GM15510 (cell line): ENCODE results near the gene AHDC1.

Experiments
- POLR2A ChIP-seq: IDR thresholded peaks from 3 replicates; pipeline ENCODE4 v1.6.1; 2011; ENCODE audit warnings: borderline replicate concordance; ENCODE audit not compliant: insufficient read length; ENCODE audit errors: extremely low read depth

The AHDC1 gene

DNA sequence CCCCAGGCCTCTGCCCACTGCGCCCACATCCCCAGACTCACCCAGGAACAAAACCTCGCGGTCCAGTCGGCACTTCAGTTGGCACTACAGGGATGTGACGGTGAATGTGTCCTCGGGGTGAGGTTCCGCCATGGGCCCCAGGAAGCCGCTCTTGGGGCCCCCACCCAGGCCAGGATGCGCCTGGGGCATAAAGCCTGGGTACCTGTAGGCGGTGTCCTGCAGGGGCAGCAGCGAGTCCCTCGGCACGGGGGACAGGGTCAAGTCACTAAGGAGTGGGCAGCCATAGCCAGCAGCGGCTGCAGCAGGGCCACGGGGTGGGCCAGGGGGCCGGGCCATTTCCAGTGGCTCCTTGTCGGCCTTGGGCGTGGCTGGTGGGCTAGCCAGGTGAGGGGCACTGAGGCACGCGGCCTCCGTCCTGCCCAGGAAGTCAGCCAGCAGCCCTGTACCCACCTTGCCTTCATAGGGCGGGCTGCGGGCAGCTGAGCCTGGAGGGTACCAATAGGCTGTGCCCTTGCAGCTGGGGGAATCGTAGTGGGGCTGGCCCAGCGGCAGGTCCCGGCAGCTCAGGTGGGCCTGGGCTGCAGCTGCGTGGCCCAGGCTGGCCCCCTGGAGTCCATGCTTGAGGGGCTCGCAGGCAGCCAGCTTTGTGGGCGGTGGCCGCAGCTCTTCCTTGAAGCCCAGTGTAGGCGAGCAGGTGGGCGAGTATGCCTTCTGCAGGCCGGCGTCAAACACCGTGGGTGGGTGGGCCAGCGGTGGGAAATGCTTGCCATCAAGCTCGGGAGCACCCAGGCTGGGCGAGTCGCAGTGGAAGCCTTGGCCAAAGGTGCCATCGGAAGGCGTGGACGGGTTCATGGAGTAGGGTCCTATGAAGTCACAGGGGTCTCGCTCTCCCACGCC lies 56.5 kb downstream of the AHDC1 start:
- no peak for TF ChIP-seq POLR2A

DNA sequence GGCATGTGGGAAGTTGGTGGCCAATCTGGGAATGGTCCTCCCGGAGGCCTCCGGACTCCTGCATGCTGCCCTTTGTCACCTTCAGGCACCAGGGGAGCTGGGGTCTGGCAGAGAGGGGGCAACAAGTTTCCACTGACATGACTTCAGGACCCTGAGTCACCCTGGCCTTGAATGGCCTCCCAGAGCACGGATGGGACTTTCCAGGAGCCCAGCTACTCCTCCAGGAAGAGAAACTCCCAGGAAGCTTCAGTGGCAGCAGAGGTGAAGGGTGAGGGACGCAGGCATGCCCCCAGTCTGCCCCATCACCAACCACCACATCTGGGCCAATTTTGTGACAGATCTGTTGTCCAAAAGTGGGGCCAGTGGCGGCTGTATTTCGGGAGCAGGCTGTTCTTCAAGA lies 58.1 kb downstream of the AHDC1 start:
- no peak for TF ChIP-seq POLR2A

DNA sequence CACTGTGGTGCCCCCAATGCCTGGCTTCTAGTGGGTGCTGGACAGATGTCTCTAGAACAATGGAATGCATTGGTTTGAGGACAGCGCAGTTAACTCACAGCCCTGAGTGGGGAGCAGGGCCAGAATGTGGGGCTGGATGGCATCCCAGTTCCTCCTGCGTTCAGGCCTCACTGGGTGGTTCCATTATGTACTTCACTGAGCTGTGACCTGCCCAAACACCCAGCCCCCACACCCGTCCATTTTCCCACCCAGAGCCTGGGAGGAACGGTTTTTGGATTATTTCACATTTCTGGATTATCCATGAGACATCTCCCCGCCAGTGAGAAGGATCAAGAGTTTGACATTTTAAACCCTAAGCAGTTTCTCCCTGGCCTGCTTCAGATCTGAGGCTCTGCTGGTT lies 58.7 kb downstream of the AHDC1 start:
- no peak for TF ChIP-seq POLR2A

DNA sequence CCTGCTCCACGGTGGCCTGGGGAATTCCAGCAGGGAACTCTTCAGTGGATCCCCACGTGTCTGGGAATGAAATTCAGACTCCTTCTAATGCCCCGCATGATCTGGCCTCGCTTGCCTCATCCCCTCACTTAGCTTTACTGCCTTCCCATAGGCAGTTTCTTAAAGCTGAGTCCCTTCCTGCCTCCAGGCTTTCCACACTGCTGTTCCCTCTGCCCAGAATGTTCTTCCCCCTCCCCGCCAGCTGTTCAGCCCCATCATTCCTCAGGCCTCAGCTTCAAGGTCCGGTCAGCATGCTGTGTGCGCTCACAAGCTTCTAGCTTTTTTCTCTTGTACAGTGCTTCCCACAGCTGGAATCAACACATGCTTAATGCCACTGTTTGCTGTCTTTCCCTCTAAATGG lies 59.1 kb downstream of the AHDC1 start:
- no peak for TF ChIP-seq POLR2A

DNA sequence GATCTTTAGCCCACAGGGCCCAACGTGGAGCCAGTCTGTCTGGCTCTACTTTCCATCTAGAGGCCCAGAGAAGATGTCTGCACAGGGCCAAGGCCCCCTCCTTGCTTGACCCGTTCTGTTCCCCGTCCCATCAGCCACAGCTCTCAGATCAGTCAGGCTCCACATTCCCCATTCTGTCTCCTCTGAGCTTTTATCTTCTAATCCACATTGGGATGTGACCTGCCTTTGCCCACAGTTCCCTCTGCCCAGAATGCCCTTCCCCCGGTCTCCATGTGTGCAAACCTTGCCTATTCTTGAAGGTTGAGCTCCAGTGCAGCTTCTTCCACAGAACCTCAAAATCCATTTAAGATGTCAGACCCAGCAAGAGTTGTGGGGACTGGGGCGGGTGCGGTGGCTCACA lies 60.7 kb downstream of the AHDC1 start:
- TF ChIP-seq POLR2A, result no peak

DNA sequence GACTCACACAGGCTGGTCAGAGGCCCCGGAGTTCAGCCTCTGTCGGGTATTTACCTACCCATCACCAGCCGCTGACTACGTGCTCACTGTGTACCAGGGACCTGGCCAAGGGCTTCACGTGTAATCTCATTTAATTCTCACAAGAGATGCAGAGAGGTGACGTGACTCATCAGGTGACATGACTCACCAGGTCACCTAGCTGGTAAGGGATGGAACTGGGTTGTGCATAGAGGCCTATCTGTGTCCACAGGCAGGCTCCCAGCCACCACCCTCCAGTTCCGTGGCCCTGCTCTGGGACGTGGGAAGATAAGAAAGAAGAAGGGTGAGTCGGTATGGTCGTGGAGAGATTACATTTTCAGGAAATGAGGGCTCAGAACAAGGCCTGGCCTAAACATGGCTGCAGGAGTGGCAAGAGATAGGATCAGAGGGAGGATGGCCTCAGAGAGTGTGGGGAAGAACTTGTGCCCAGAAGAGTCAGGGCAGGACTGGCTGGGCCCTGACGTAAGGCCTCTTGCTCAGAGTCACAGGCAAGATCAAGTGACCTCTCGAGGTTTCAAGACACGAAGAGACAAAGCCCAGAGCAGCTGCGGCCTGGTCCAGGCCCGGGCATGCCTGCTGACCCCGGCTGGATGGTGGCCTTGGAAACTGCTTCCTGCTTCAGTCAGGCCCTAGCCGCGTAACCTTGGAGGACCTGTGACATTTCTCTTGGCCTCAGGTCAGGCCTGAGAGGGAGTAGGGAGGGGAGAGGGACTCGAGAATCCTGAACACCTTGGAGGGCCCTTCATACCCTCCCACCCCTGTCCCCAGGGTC lies 61.3 kb downstream of the AHDC1 start:
- TF ChIP-seq POLR2A, result no peak

DNA sequence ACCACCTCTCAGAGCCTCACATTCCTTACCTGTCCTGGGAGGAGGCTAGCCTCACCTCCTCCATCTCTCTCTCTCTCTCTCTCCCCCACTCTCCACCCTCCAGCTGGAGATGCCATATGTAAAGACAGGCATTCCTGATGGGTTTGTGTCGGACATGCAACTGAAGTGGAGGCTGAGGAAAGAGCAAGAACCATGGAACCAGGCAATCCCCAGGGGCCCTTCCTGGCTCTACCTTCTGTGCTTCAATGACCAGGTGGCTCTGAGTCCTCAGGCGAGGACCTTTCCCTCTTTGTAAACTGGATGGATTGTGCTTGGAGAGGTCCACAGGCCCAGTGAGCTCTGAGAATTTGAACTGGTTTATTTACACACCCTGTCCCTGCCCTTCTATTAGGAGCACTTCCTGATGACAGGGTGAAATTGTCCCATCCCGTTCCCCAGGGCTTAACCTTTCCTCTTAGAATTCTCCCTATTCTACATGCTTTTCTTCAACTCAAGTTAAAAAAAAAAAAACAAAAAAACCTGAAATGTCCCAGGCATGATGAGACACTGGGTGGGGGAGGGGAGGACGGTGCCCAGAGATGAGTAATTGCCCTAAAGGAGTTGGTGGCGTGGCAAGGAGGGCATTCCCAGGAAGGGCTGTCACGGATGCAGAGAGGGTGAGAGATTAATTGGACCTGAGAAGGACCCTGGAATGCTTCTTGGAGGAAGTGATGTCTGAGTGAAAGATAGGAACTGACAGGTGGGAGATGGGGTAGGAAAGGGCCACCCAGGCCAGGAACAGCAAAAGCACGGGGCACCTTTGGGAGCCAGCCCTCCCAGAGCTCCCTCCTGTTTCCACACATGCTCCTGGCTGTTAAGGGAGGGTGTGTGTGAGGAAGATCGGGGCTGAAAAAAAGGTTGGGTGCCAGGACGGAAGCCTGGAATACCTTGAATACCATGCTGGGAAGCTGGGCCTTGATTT lies 63.8 kb downstream of the AHDC1 start:
- no peak for TF ChIP-seq POLR2A

DNA sequence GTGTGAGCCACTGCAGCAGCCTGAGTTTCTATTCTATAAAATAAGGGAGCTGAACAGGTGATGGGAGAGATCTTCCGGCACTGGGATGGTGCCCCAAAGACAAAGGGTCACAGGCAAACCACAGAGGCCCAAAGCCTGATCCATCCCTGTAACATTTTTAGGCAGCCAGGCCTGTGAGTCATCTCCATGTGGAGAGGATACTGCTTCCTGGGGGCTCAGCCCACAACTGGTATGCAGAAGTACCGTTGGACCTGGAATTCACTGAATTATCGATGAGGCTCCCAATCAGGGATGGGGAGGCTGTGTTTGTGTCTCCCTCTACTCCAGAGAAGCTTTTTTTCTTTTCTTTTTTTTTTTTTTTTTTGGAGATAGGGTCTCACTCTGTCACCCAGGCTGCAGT lies 65.2 kb downstream of the AHDC1 start:
- TF ChIP-seq POLR2A, result no peak

DNA sequence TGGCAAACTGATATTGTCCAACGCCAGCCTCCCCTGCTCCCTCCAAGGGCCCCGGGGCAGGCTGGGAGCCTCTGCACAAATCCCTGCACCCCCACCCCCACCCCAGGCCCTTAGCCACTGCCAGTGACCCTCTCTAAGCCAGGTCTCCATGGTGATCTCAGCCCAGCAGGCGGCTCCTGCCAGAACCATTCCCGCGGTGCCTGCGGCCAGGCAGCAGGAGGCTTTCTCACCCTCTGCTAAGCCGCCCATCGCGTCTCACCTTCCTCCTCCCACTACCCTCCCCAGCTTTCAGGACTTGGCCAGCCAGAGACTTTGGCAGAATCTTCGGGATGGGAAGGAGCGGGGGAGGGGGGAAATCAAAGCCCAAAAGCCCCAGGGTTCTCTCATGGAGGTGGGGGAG lies 67.2 kb downstream of the AHDC1 start:
- no peak for TF ChIP-seq POLR2A

DNA sequence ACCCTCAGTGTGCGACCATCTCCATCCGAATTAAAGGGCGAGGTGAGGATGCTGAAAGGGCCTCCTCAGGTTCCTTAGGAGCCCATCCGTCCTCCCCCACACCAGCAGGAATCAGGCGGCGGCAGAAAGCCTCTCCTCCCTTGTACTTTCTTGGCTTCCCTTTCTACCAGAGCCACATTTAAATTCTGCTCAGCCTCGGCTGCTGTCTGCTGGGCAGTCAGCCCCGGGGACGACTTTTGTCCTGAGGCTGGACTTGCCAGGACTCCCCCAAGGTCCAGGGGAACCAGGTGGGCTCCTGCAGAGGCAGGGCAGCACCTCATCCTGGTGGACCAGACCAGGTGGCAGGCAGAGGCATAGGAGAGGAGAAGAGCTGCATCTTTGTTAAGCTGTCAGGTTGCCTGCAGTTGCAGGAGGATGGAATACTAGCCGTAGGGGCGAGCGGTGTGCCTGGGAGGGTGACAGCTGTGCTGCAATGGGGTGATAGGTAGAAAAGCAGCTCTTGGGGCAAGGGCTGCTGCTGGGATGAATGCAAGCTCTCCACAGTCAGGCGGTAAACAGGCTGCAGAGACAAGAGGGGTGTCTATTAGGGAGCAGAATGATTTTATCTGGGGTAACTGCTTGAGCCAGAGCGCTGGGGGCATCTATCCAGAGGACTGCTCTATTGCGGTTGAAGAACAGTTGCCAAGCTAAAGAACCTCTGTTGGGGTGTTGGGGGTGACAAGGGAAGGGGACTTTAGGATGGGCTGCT lies 67.8 kb downstream of the AHDC1 start:
- TF ChIP-seq POLR2A, result no peak

DNA sequence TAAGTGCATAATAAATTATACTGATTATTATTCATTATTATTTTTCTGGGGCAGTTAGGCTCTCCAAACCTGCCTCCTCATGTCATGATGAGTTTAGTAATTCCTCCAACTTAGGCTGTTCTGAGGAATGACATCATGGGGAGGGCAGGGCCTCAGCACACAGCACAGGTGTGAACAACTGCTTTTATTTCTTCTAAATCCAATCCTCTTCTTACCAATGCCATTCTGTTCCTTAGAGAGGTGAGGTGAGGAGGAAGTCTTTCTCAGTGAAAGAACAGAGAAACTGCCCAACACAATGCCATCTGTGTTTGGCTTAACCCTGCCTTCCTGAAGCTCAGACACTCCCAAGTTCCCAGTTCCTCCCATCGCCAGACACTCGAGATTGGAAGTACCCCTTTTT lies 68.6 kb downstream of the AHDC1 start:
- no peak for TF ChIP-seq POLR2A

DNA sequence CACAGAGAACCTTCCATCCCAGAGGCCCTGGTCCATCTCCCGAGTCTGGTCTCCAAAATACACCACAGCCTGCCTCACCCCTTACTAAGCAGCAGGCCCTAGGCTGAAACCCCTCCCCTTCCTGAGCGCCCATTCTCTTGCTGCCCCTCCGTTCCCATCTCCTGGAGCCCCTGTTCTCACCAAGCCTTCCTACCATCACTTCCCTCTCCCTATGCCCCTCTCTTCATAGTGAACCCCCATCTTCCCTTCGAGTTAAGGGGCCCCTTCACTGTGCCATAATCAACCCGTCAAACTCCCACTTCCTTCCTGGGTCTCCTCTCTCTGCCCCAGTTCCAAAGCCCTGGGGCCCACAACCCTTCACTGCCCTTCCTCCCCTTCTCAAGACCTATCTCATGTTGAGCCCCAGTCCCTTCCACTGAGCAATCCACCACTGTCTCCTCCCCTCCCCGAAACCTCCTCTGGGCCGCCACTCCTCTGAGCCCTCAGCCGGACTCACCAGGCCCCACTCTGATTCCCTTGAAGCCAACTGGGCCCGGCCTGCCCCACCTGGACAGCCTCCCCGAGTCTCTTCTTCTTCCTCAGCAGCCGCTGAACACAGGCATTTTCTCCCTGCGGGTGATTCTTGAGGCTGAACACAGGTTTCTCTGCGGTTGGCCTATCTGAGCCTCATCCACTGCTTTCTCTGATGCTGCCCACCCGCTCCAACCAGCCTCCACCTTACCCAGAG lies 71.8 kb downstream of the AHDC1 start:
- no peak for TF ChIP-seq POLR2A

DNA sequence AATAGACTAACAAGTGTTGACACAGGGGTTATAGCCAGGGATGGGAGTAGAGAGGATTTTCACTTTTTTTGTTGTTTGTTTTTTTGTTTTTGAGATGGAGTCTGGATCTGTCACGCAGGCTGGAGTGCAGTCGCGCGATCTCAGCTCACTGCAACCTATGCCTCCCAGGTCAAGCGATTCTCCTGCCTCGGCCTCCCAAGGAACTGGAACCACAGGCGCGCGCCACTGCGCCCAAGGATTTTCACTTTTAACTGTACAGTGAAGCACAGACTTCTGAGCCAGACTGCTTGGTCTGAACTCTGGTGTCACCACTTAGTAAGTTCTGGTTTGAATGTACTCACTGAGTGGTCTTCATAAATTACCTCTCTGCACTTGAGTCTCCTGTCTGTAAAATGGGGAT lies 73.8 kb downstream of the AHDC1 start:
- no peak for TF ChIP-seq POLR2A
